Astrocyte (in vitro differentiated cells and primary cell): ENCODE measurements around the gene TDRD15.
"Not testable (repeated sequence)": the region's sequence is repeated elsewhere in the genome, so short reads cannot be mapped to it uniquely, and the experiment has no call there.

Source experiments
- CTCF ChIP-seq: IDR thresholded peaks from 2 replicates; pipeline ENCODE4 v1.5.1; 2011; ENCODE audit warnings: low read depth, mild to moderate bottlenecking, inconsistent platforms, low read length, moderate library complexity; ENCODE audit not compliant: insufficient read depth
- EZH2 ChIP-seq: IDR thresholded peaks from 2 replicates; pipeline ENCODE4 v1.6.1; 2012; ENCODE audit warnings: mild to moderate bottlenecking, low read length, inconsistent platforms; ENCODE audit not compliant: insufficient read depth

- TF ChIP-seq CTCF, EZH2: not testable (repeated sequence)
Observed at GRCh38 chr2:21151234-21151633, 27.5 kb downstream of the TDRD15 start.
